HG03066 (cell line): ENCODE results near the gene MPZL1.
"Not testable (repeated sequence)": the region's sequence is repeated elsewhere in the genome, so short reads cannot be mapped to it uniquely, and the experiment has no call there.

Source experiments
- ATAC-seq: cut with Tn5 transposase; IDR thresholded peaks from one replicate; pipeline ENCODE4 v1.9.1; 2021; ENCODE audit warnings: low read depth; ENCODE audit not compliant: unreplicated experiment

The MPZL1 gene

DNA sequence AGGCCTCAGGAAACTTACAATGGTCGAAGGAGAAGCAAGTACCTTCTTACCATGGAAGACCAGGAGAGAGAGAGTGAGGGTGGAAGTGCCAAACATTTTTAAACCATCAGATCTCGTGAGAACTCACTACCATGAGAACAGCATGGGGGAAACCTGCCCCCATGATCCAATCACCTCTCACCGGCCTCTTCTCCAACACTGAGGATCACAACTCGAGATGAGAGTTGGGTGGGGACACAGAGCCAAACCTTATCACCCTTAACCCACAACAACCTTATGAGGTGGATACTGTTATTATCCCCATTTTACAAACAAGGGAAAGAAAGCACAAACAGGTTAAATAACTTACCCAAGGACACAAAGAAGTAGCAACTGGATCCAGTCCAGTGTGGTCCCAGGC lies 80.5 kb downstream of the MPZL1 start:
- ATAC-seq: no peak

DNA sequence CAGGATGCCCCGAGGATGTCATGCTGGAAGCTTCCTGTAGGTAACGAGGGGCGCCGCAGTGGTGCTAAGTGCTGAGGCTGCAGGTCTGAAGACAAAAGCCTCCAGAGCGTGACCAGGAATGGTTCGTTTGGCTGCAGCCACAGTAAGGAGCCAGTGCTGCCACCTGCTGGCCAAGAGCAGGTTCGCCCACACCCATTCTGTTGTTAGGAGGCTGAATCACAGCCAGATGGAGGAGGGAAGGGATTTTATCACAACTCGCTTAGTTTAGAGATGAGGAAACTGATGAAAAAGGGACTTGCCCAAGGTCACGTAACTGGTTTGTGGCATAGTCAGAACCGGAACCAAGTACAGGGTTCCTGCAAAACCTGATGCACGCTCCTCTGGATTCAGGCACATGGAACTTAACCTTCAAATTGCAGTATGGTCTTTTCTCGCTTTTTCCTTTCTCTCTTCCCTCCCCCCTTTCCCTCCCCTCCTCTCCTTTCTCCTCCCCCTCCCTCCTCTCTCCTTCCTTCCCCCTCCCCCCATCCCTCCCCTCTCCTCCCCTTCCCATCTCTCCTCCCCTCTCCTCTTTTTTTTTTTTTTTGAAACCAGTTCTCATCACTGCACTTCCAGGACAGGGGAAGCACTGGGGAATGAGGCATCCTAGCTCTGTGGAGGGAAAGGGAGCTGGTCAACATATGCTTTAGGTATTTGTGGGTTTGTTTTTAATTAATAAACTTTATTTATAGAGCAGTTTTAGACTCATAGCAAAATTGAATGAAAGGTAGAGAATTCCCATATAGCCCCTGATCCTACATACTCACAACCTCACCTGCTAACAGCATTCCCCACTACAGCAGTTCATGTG lies 81.8 kb downstream of the MPZL1 start:
- peak; percentile 83 for ATAC-seq

DNA sequence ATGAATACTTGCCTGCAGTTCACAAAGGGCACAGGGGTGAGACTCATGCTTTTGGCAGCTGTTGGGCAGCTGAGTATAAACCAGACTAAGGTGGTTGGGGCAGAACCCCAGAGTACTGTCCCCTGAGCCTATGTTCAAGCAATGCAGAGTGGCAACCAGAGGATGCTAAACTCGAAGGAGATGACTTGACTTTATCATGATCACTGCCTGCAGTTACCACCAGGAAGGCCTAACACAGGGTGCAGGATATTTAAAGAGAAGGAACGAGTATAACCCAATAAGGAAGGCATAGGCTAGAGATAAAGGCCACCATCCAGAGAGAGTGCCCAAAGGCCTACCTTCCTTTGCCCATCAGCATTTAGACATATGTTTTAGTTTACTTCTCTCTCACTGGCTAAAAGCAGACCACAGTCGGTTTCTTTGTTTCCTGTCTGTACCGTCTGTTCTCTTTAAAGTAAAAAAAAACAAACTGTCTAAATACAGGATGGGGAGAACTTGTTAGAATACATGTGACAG lies 83.3 kb downstream of the MPZL1 start:
- peak; percentile 45 for ATAC-seq

DNA sequence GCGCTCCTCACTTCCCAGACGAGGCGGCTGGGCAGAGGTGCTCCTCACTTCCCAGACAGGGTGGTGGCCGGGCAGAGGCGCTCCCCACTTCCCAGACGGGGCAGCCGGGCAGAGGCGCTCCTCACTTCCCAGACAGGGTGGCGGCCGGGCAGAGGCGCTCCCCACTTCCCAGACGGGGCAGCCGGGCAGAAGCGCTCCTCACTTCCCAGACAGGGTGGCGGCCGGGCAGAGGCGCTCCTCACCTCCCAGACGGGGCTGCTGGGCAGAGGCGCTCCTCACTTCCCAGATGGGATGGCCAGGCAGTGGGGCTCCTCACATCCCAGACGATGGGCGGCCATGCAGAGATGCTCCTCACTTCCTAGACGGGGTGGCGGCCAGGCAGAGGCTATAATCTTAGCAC lies 84.5 kb downstream of the MPZL1 start:
- ATAC-seq: not testable (repeated sequence)

DNA sequence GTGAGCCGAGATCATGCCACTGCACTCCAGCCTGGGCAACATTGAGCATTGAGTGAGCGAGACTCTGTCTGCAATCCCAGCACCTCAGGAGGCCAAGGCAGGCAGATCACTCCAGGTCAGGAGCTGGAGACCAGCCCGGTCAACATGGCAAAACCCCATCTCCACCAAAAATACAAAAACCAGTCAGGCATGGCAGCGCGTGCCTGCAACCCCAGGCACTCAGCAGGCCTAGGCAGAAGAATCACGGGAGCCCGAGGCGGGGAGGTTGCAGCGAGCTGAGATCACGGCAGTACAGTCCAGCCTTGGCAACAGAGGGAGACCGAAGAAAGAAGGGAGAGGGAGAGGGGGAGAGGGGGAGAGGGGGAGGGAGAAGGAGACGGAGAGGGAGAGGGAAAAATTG lies 84.9 kb downstream of the MPZL1 start:
- ATAC-seq: not testable (repeated sequence)

DNA sequence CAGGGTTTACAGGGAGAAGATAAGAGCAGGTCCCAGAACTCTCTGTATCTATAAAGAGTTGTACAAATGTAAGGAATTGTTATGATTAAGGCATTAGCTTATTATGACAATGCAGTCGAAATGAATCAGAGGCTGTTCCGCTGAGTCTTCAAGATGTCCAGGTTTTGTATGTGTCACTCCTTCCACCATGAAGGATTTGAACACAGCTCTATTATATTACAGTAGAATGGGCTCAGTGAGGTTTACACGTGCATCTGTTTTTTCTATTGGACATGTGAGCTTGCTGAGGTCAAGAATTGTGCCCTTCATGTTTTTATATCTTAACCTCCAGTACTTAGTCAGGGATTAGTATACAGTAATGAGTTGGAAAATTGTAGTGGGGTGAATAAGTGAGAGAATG lies 86.3 kb downstream of the MPZL1 start:
- no peak for ATAC-seq

DNA sequence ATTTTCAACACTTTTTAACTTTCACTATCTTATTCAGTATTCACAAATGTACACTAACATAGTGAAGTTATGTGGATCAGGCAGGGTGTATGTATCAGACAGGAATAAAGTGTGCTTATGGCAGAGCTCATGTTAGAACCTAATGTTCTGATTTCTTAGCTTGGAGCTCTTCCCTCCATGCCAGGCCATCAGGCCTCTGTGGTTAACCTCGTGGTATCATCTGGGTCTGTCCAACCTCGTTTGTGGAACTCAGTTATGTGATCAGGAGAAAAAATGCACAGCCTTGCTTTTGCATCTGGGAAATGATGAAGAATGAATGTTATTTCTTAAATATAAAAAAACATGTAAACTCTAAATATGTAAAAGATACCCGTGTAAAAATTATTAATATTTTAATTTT lies 86.9 kb downstream of the MPZL1 start:
- ATAC-seq: no peak

DNA sequence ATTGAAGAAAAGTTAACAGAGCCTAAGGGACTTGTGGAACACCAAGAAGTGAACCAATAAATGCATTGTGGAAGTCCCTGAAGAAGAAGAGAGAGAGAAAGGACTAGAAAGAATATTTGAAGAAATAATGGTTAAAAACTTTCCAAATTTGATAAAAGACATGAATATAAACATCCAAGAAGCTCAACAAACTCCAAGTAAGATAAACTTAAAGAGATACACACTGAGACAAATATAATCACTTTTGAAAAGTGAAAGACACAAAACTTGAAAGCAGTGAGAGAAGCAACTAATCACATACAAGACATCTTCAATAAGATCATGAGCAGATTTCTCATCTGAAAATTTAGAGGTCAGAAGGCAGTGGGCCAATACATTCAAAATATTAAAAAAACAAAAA lies 91.2 kb downstream of the MPZL1 start:
- no peak for ATAC-seq

DNA sequence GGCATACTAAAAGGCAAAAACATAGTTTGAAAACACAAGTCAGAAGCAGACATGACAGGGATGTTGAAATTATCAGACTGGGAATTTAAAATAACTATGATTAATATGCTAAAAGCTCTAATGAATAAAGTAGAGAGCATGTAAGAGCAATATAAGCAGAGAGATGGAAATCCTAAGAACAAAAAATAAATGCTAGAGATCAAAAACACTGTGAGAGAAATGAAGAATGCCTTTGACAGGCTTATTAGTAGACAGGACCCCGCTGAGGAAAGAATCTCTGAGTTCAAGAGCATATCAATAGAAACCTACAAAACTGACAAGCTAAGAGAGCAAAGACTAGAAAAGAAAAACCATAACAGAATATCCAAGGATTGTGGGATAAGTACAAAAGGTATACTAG lies 93.9 kb downstream of the MPZL1 start:
- ATAC-seq: no peak

DNA sequence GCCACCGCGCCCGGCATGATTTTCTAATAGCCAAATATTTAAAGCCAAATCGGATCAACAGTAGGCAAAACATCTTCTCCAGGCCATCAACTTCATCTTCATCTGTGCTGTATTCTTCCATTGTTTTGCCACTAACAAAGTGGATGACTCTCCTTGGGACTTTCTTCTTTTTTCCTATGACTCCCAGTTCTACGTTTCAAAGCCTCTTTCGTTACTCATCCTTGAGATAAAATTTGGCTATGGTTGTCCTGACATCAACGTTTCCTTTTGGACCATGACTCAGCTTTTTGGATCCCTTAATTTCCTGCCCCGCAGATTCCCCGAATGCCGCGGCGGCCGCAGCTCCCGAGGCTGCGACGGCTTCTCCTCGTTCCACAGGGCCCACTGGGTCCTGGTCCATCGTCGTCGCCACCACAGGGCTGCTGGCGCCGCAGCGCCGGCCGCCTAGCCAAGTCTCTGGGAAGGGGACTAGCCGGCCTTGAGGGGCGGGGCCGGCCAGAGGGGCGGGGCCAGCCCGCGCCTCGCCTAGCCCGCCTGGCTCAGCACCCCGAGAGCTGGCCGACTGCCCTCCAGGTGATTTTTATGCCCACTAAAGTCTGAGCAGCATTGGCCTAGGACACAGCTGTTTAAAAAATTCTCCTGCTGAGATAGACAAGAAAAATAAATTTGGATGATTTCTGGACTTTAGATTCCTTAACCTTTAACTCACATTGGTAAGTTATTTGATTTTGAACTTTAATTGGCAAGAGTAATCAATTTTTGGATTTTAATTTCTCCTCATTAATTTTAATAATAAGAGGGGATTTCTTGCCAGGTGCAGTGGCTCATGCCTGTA lies 98.3 kb downstream of the MPZL1 start:
- ATAC-seq: no peak

DNA sequence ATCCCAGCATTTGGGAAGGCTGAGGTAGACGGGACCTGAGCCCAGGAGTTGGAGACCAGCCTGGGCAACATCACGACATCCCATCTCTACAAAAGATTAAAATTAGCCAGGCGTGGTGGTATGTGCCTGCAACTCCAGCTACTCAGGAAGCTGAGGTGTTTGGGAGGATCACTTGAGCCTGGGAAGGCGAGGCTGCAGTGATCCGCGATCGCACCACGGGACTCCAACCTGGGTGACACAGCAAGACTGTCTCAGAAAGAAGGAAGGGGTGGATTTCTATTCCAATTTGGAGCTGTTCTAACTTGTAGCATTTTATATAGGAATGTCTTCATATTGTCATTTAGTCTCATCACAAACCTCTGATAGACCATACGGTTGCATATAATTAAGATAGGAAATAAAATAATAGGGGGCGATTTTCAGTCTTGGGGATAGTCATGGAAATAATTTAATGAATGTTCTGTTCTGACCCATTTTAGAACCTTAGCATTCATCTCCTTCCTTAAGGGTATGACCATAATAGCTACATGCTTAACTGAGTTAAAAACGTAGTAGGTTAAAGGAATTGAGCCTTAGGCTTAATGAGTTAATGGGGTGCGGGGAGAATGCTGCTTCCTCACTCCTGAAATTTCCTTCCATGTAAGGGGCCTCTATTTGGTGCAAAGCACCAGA lies 99.0 kb downstream of the MPZL1 start:
- ATAC-seq: no peak

DNA sequence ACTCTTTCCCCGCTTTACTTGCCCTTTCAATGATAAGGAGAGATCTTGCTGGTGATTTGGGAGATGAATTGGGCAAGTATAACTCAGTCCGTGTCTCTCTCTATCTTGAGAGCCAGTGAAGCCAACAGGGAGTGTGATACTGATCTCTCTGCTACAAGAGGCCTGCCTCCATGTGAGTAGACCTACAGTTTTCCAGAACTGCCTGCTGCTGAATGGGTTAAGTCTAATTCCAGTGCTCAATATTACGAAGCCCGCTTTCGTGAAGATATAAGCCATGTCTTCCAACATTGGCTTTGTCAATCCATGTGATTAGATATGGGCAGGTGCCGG lies 99.5 kb downstream of the MPZL1 start:
- ATAC-seq: no peak

DNA sequence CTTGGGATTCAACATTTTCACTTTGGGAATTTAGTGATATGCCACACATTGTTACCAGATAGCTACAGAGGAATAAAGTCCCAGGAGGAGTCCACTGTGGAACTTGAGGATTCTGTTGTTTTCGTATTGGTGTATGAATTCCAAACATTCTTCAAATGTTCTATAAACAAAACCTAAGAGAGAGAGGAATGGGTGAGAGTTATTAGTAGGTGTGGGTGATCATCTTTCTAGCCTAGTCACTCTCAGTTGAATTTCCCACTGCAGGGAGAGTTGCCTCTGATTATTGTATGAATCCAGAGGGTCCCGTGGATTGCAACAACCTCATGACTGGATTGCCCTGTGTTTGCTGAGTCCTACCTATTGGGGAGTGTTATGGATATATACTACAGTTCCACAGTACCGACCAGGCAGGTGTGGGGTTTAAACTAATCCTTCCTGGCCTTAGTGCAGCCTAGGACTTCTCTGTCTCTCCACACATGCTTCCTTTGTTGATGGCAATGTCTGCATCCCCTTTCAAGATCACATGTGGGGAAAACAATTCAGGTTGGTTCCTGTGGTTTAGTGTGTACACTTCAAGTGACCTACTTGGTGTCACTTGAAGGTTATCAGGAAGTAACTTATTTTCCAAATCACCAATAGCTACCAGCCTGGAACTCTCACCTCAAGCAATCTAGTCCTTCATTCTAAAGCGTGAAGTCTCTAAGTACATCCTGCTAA lies 100.3 kb downstream of the MPZL1 start:
- no peak for ATAC-seq

DNA sequence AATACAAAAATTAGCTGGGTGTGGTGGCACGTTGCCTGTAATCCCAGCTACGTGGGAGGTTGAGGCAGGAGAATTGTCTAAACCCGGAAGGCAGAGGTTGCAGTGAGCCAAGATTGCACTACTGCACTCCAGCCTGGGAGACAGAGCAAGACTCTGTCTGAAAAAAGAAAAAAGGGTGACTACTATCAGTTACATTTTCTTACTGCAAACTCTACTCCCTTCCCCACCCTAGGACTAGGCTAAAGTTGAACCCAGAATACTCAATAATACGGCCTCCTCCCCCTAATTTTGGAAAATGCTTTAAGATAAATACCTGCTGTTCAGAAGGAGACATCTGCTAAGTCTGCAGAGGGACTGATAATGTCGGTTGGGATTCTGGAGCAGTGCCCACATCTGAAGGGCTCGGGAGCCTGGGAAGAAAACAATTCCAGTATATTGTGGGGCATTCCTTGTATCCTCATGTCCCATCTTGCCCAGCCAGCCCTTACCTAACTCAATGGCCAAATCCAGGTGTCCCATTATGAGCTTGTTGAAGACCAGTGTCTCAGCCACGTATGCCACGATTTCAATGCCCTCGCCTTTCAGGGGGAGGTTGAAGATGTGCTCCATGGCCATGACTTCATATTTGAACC lies 102.5 kb downstream of the MPZL1 start:
- no peak for ATAC-seq

DNA sequence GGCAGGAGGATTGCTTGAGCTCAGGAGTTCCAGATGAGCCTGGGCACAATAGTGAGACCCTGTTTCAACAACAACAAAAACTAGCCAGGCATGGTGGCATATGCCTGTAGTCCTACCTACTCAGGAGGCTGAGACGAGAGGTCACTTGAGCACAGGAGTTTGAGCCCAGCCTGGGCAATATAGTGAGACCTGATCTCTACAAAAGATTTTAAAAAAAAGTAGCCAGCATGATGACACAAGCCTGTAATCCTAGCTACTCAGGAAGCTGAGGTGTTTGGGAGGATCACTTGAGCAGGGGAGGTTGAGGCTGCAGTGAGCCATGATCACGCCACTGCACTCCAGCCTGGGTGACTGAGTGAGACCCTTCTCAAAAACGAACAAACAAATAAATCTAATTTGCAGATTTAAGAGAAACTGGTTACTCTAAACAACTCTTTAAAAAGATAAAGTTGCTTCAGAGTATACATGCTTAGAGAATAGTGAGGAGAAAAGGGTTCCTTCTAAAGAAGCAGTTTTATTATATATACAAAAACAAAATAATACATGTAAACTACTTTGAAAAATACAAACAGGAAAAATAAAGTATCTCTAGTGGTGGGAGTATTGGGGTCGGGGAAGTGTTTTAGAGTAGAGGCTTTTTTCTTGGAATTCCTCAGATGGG lies 103.8 kb downstream of the MPZL1 start:
- no peak for ATAC-seq

DNA sequence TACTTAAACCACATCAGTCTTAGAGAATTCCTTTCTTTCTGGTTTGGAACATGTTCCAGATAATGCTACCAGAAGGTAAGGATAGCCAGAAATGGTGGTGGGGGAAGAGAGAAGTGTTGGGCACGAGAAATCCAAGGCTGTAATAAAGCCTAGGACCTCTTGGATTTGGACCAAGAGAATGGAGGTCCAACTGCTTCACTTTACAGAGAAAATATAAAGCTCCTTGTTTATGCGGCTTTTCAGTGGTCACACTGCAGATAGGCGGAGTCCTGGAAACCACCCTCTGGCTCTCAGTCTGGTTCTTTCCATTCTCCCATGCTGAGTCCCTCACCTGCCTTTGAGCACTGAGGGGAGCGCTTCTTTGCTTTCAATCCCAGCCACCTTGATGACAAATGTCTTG lies 104.3 kb downstream of the MPZL1 start:
- no peak for ATAC-seq

DNA sequence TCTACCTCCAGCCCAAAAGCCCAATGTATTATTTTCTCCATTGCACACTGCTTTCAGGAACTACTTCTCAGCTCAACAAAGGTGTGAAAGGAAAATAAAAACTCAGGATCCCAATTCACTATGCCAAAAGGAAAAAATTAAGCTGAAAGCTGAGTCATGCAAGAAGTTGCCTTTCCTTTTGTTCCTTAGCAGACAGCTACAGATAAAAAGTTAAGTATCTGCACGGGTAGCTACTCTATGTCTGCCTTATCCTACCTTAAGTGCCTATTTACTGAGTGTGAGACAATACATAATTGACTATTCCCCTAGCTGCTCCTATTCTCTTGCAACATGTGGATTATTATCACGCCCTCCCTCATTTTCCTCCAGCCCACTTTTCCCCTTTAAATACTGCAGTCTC lies 108.1 kb downstream of the MPZL1 start:
- no peak for ATAC-seq

DNA sequence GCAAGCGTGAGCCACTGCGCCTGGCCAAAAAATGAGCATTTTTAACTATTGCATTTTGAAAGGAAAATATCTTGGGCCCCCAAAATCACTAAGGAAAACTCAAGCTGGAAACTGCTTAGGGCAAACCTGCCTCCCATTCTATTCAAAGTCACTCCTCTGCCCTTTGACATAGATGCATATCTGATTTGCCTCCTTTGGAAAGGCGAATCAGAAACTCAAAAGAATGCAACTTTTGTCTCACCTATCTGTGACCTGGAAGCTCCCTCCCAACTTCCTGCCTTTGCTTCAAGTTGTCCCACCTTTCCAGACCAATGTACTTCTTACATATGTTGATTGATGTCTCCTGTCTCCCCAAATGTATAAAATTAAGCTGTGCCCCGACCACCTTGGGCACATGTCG lies 108.9 kb downstream of the MPZL1 start:
- not testable (repeated sequence) for ATAC-seq

DNA sequence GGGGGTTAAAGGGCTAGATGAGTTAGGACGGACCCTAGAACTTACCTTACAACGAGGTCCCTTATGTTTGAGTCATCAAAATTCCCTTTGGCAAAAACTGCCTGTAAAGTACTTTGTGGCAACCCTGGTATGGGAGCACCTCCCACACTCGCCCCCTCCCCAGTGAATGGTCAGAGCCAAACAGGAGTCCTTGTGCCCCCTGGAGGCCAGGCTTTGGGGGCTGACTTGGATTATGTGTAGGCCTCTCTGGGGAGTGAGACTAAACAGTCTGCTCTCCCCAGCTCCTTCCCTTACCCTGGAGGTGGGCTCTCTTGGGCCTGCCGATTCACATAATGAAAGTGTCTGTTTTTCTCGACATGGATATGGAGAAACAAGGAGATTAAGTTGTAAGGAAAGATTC lies 110.9 kb downstream of the MPZL1 start:
- no peak for ATAC-seq

DNA sequence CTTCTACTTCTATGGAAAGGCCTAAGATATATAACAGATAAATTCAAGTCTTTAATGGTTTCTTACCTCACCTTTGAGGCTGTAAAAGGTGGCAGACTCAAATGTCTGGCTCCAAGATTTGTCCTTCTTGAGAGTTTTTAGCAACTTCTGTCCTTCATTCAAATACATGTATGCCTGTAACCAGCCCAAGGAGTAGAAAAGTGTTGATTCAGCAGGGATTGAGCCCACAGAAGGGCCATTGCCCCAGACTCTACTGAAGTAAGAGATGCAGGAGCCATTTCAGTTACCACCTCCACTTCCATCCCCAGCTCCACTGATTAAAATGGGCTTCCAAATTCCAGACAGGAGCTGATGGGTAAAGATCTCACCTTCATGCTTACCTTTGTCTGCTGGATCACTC lies 112.1 kb downstream of the MPZL1 start:
- no peak for ATAC-seq
